ENCODE measurements around the gene PCDH9. TPM values are rescaled to one million over a fixed set of nuclear protein-coding genes. Genes with fewer than 3 reads are reported as not detected.

Gene PCDH9
- total and polyA plus RNA-seq, 12 donors: 2.9 to 32.0 (median 15.4) TPM

- no peak overlapping the region for H3K4me3 ChIP-seq
- DNase-seq (no peak), ATAC-seq (no peak)
- intact Hi-C loops (cut with DNase I): no loop called here
- no peaks in the 10 kb centered on the region for H3K4me1 ChIP-seq
- 75 to 79% methylated on average over 6 of the region's 6 CpGs for WGBS, 2 donors
- no peaks in the 10 kb centered on the region for H3K9me3 ChIP-seq
- no peaks in the 10 kb centered on the region for H3K27me3 ChIP-seq
- no peak overlapping the region for H3K27ac ChIP-seq
- H3K36me3 ChIP-seq: no peaks in the 10 kb centered on the region
- TF ChIP-seq CTCF (IDR thresholded peaks at IDR 0.05): no peak
These were observed 303.1 kb downstream of the PCDH9 start for GRCh38 chr13:66926851-66927524.

- intact Hi-C loops (cut with DNase I): no loop called here
- H3K4me3 ChIP-seq: no peak overlapping the region
- H3K36me3 ChIP-seq: no peaks in the 10 kb centered on the region
- H3K27me3 ChIP-seq: no peaks in the 10 kb centered on the region
- H3K27ac ChIP-seq: no peak overlapping the region
- no peak for TF ChIP-seq CTCF (IDR thresholded peaks at IDR 0.05)
- no peak for DNase-seq
- no peaks in the 10 kb centered on the region for H3K4me1 ChIP-seq
- H3K9me3 ChIP-seq: no peaks in the 10 kb centered on the region
- ATAC-seq: no peak
- WGBS, 2 donors: 75 to 86% methylated on average over 4 of the region's 4 CpGs
These were observed 303.8 kb downstream of the PCDH9 start for GRCh38 chr13:66926200-66926850.

- H3K4me3 ChIP-seq: no peak overlapping the region
- intact Hi-C loops (cut with DNase I): no loop called here
- 61 to 67% methylated on average over 1 of the region's 1 CpG for WGBS, 2 donors
- ATAC-seq (no peak), DNase-seq (no peak)
- no peaks in the 10 kb centered on the region for H3K4me1 ChIP-seq
- TF ChIP-seq CTCF (IDR thresholded peaks at IDR 0.05): no peak
- no peaks in the 10 kb centered on the region for H3K36me3 ChIP-seq
- H3K9me3 ChIP-seq: peaks cover 0 to 14% (median 0%) of the 10 kb centered on the region in 11 donors
- H3K27me3 ChIP-seq: no peaks in the 10 kb centered on the region
- H3K27ac ChIP-seq: no peak overlapping the region
These were observed 307.7 kb downstream of the PCDH9 start for GRCh38 chr13:66922444-66922843.

- TF ChIP-seq CTCF (IDR thresholded peaks at IDR 0.05): no peak
- DNase-seq (no peak), ATAC-seq (no peak)
- WGBS, 2 donors: 57 to 69% methylated on average over 5 of the region's 5 CpGs
- no peaks in the 10 kb centered on the region for H3K36me3 ChIP-seq
- no peaks in the 10 kb centered on the region for H3K27me3 ChIP-seq
- no peaks in the 10 kb centered on the region for H3K4me1 ChIP-seq
- peaks cover 0 to 14% (median 0%) of the 10 kb centered on the region in 11 donors for H3K9me3 ChIP-seq
- H3K27ac ChIP-seq: no peak overlapping the region
- intact Hi-C loops (cut with DNase I): no loop called here
- H3K4me3 ChIP-seq: no peak overlapping the region
These were observed 308.7 kb downstream of the PCDH9 start for GRCh38 chr13:66921437-66921836.
